Testis (tissue), 2 donors: ENCODE measurements around the gene COX8A.

Experiments
- POLR2A ChIP-seq: fragments of 450-650 bp; IDR thresholded peaks from one replicate; pipeline ENCODE4 v1.6.1; 2017; ENCODE audit warnings: antibody characterized with exemption, mild to moderate bottlenecking, moderate library complexity
- TF ChIP-seq, protein P1 (sequence below), 3 experiments: fragments of 450-650 bp in 2 of 3; fragments of 200-600 bp in 1 of 3; sonication (generic) in 1 of 3; IDR thresholded peaks; one replicate each; pipeline ENCODE4 v1.5.1; 2016 to 2019; ENCODE audit warnings: antibody characterized with exemption in 3 of 3, mild to moderate bottlenecking in 2 of 3, moderate library complexity in 1 of 3

DNA sequence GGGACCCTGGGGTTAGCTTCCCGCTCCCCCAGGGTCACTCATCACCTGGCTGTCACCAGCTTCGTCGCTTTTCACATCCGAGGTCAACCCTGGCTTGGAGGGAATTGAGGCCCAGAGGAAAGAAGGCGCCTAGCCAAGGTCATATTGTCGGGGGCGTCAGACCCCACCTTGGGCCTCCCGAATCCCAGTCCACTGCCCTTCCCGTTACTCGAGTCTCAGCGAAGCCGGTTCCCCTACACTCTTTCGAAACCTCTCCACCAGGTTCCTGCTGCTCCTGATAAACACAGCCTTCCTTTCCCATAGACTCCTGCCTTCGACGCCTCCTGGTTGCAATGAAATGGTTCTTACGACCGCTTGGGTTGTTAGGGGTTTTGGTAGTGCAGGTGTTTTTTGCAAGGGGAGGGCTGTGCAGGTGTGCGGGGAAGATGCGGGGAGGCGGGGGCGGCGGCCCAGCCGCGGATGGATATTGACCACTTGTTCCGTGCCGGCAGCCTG, 35.0 kb upstream of the COX8A start:
- TF ChIP-seq, protein P1, sequence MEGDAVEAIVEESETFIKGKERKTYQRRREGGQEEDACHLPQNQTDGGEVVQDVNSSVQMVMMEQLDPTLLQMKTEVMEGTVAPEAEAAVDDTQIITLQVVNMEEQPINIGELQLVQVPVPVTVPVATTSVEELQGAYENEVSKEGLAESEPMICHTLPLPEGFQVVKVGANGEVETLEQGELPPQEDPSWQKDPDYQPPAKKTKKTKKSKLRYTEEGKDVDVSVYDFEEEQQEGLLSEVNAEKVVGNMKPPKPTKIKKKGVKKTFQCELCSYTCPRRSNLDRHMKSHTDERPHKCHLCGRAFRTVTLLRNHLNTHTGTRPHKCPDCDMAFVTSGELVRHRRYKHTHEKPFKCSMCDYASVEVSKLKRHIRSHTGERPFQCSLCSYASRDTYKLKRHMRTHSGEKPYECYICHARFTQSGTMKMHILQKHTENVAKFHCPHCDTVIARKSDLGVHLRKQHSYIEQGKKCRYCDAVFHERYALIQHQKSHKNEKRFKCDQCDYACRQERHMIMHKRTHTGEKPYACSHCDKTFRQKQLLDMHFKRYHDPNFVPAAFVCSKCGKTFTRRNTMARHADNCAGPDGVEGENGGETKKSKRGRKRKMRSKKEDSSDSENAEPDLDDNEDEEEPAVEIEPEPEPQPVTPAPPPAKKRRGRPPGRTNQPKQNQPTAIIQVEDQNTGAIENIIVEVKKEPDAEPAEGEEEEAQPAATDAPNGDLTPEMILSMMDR (IDR thresholded peaks at IDR 0.05): no peak
- no peak for TF ChIP-seq POLR2A
